HepG2 (cell line): Measurements from ENCODE around the gene GLOD4. TPM values are rescaled to one million over a fixed set of nuclear protein-coding genes. Genes with fewer than 3 reads are reported as not detected.

Source experiments
- ARID2 ChIP-seq: sonication (generic); formaldehyde crosslinking; IDR thresholded peaks from 2 replicates; pipeline ENCODE4 v1.8.1; 2022; ENCODE audit warnings: mild to moderate bottlenecking, missing genetic modification reagents, borderline replicate concordance
- DBP ChIP-seq: sonication (generic); formaldehyde crosslinking; IDR thresholded peaks from 2 replicates; pipeline ENCODE4 v1.4.0; 2020; ENCODE audit warnings: missing genetic modification reagents; ENCODE audit errors: not compliant biosample characterization
- DNMT1 ChIP-seq: sonication (generic); formaldehyde crosslinking; IDR thresholded peaks from 2 replicates; pipeline ENCODE4 v1.5.1; 2020; ENCODE audit warnings: mild to moderate bottlenecking, missing genetic modification reagents
- ELF3 ChIP-seq: IDR thresholded peaks from 2 replicates; pipeline ENCODE4 v1.6.1; 2016; ENCODE audit warnings: missing genetic modification reagents, missing compliant biosample characterization
- ELK4 ChIP-seq: sonication (generic); formaldehyde crosslinking; IDR thresholded peaks from 2 replicates; pipeline ENCODE4 v1.9.0; 2021; ENCODE audit warnings: missing genetic modification reagents, borderline replicate concordance
- FIP1L1 ChIP-seq: fragments of 200-400 bp; formaldehyde crosslinking; IDR thresholded peaks from 2 replicates; pipeline ENCODE4 v1.6.1; 2018; ENCODE audit warnings: low read depth, mild to moderate bottlenecking, low read length, moderate library complexity, borderline replicate concordance; ENCODE audit not compliant: insufficient read depth
- FOSL2 ChIP-seq: sonication (generic); formaldehyde crosslinking; IDR thresholded peaks from 2 replicates; pipeline ENCODE4 v1.4.0; 2020; ENCODE audit warnings: missing genetic modification reagents
- FOXC1 ChIP-seq: sonication (generic); formaldehyde crosslinking; IDR thresholded peaks from 2 replicates; pipeline ENCODE4 v1.8.0; 2022; ENCODE audit warnings: mild to moderate bottlenecking, missing genetic modification reagents, borderline replicate concordance
- GATAD1 ChIP-seq: IDR thresholded peaks from 2 replicates; pipeline ENCODE4 v1.6.1; 2016; ENCODE audit warnings: missing genetic modification reagents, missing compliant biosample characterization
- KLF6 ChIP-seq: IDR thresholded peaks from 2 replicates; pipeline ENCODE4 v1.8.0; 2016; ENCODE audit warnings: missing biosample characterization, missing genetic modification reagents
- NBN ChIP-seq: fragments of 450-650 bp; conservative IDR thresholded peaks from 2 replicates; pipeline ENCODE4 v1.6.1; 2017
- NFRKB ChIP-seq: fragments of 450-650 bp; IDR thresholded peaks from 2 replicates; pipeline ENCODE4 v1.6.1; 2017
- PAF1 ChIP-seq: IDR thresholded peaks from 2 replicates; pipeline ENCODE4 v1.6.1; 2016; ENCODE audit warnings: missing genetic modification reagents, missing compliant biosample characterization
- YEATS4 ChIP-seq: sonication (generic); formaldehyde crosslinking; IDR thresholded peaks from 2 replicates; pipeline ENCODE4 v1.4.0; 2020; ENCODE audit warnings: missing genetic modification reagents, borderline replicate concordance
- ZBTB1 ChIP-seq: sonication (generic); formaldehyde crosslinking; IDR thresholded peaks from 2 replicates; pipeline ENCODE4 v1.4.0; 2020; ENCODE audit warnings: missing genetic modification reagents, borderline replicate concordance
- ZHX1 ChIP-seq: sonication (generic); formaldehyde crosslinking; IDR thresholded peaks from 2 replicates; pipeline ENCODE4 v1.8.1; 2022; ENCODE audit warnings: low read depth, mild to moderate bottlenecking, missing genetic modification reagents
- ZNF230 ChIP-seq: sonication (generic); formaldehyde crosslinking; IDR thresholded peaks from 2 replicates; pipeline ENCODE4 v1.4.0; 2020; ENCODE audit warnings: mild to moderate bottlenecking, missing genetic modification reagents
- ZNF329 ChIP-seq: sonication (generic); formaldehyde crosslinking; IDR thresholded peaks from 2 replicates; pipeline ENCODE4 v1.9.0; 2021; ENCODE audit warnings: low read depth, mild to moderate bottlenecking, missing genetic modification reagents
- ZNF549 ChIP-seq: sonication (generic); formaldehyde crosslinking; IDR thresholded peaks from 2 replicates; pipeline ENCODE4 v1.5.0; 2020; ENCODE audit warnings: missing genetic modification reagents
- ZNF678 ChIP-seq: sonication (generic); formaldehyde crosslinking; IDR thresholded peaks from 2 replicates; pipeline ENCODE4 v1.4.0; 2020; ENCODE audit warnings: mild to moderate bottlenecking, missing genetic modification reagents
- ZSCAN9 ChIP-seq: IDR thresholded peaks from 2 replicates; pipeline ENCODE4 v1.6.1; 2016; ENCODE audit warnings: borderline replicate concordance
- polyA plus RNA-seq, 8 experiments: library from polyadenylated mRNA; depleted of rRNA in 3 of 8; stranded (reverse) in 7 of 8; unstranded in 1 of 8; fragments of >200 nt; fragmentation: Illumina TruSeq in 4 of 8; extraction: Trizol in 4 of 8; gene quantifications; 2 replicates each; pipeline versions ENCODE4 v1.2.1 to v1.2.3, GENCODE V29; 2011 to 2016; ENCODE audit warnings: low read depth in 4 of 8, missing spikeins in 1 of 8, mixed read lengths in 1 of 8; ENCODE audit not compliant: insufficient read depth in 1 of 8
- total RNA-seq, 5 experiments: library from RNA; depleted of rRNA; stranded (reverse); fragments of >200 nt; fragmentation: Illumina TruSeq; extraction: Trizol; gene quantifications; 2 replicates each; pipeline ENCODE4 v1.2.3, GENCODE V29; 2016; ENCODE audit warnings: low read depth in 1 of 5
- TF ChIP-seq, protein P1 (sequence below): sonication (generic); formaldehyde crosslinking; IDR thresholded peaks from 2 replicates; pipeline ENCODE4 v1.9.0; 2021; ENCODE audit warnings: missing genetic modification reagents, mild to moderate bottlenecking, borderline replicate concordance
- TF ChIP-seq, protein P2 (sequence below): sonication (generic); formaldehyde crosslinking; IDR thresholded peaks from 2 replicates; pipeline ENCODE4 v1.5.1; 2020; ENCODE audit warnings: missing genetic modification reagents, mild to moderate bottlenecking, borderline replicate concordance

Gene GLOD4
- total and polyA plus RNA-seq, 2 of the 13 experiments (the other 11 are each of a cell fraction or from before 2014, with no cell fraction given), result 53.7 to 87.8 TPM

GRCh38 chr17:781805-782731 is at the start of gene GLOD4, which contains the start of gene MRM3 (continued):
- TF ChIP-seq ELK4 (CRISPR knock-in tag) (no peak), FOXC1 (no peak; the same call in 1 of the 2 replicates), DBP (no peak), ZNF230 (CRISPR knock-in tag) (peak; percentile 83; the same call in 1 of the 2 replicates), ZNF329 (peak; percentile 72; the same call in 1 of the 2 replicates), KLF6 (CRISPR knock-in tag) (peak; percentile 73; the same call in 1 of the 2 replicates), NBN (no peak), YEATS4 (CRISPR knock-in tag) (peak; percentile 97), FOSL2 (peak; percentile 55), ELF3 (0 out of 2 replicates have a peak, but pooled peaks have one; percentile 56), NFRKB (0 out of 2 replicates have a peak, but pooled peaks have one; percentile 18), ARID2 (CRISPR knock-in tag) (0 out of 2 replicates have a peak, but pooled peaks have one; percentile 29), ZNF549 (CRISPR knock-in tag) (no peak), GATAD1 (peak; percentile 100), DNMT1 (CRISPR knock-in tag) (peak; percentile 81; the same call in 1 of the 2 replicates), ZBTB1 (no peak), FIP1L1 (no peak; the same call in 1 of the 2 replicates), PAF1 (CRISPR knock-in tag) (no peak), ZSCAN9 (peak; percentile 92), ZNF678 (CRISPR knock-in tag) (peak; percentile 26; the same call in 1 of the 2 replicates), ZHX1 (peak; percentile 99)
- TF ChIP-seq, protein P1, sequence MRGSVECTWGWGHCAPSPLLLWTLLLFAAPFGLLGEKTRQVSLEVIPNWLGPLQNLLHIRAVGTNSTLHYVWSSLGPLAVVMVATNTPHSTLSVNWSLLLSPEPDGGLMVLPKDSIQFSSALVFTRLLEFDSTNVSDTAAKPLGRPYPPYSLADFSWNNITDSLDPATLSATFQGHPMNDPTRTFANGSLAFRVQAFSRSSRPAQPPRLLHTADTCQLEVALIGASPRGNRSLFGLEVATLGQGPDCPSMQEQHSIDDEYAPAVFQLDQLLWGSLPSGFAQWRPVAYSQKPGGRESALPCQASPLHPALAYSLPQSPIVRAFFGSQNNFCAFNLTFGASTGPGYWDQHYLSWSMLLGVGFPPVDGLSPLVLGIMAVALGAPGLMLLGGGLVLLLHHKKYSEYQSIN (CRISPR knock-in tag), result no peak; the same call in 1 of the 2 replicates
- TF ChIP-seq, protein P2, sequence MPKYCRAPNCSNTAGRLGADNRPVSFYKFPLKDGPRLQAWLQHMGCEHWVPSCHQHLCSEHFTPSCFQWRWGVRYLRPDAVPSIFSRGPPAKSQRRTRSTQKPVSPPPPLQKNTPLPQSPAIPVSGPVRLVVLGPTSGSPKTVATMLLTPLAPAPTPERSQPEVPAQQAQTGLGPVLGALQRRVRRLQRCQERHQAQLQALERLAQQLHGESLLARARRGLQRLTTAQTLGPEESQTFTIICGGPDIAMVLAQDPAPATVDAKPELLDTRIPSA (CRISPR knock-in tag), result no peak; the same call in 1 of the 2 replicates
